Prostate gland (tissue), 1 donor: ENCODE data around the gene MICAL3.

Experiments used
- POLR2A ChIP-seq: fragments of 450-650 bp; IDR thresholded peaks from one replicate; pipeline ENCODE4 v1.6.1; 2016; ENCODE audit warnings: antibody characterized with exemption, mild to moderate bottlenecking
- POLR2AphosphoS5 ChIP-seq: sonication (generic); formaldehyde crosslinking; IDR thresholded peaks from one replicate; pipeline ENCODE4 v1.6.1; 2017; ENCODE audit warnings: antibody characterized with exemption

DNA sequence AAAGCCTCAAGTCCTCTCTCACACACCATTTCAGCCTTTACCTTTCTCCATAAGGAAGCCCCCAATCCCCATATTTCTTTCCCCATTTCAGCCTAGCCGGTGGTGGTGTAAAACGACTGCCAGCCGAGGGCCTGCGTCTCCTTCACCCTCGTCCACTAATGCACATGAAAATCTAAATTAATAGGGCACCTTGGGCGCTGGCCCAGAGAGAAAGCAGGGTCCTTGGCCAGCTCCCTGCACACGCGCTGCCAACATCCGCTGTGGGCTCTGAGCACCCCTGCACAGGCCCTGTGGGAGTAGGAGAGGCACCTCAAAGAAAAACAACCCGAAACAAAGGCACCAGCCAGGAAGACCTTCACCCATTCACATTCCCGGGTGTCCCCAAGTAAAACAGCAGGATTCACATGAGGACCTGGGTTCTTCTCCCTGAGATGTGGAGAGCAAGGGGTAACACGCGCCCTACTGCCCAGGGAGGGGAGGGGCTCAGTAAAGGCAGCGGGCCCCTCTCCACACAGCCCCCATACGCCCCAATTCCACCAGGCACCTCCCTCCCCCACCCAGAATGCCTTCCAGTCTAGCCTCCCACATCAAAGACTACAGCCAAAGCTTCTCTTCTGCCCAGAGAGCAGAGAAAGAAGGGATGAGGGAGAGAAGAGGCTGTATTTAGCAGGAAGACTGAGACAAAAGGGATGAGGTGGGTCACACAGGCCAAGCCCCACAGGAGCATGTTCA, 79.0 kb downstream of the MICAL3 start:
- TF ChIP-seq POLR2AphosphoS5 (no peak), POLR2A (no peak)
